Measurements from ENCODE around the gene ZYG11B. TPM values are rescaled to one million over a fixed set of nuclear protein-coding genes. Genes with fewer than 3 reads are reported as not detected.
"Not testable (repeated sequence)": the region's sequence is repeated elsewhere in the genome, so short reads cannot be mapped to it uniquely, and the experiment has no call there.

Gene ZYG11B
- total RNA-seq, 2 experiments from 2014 or later: 12.9 to 14.3 TPM

DNA sequence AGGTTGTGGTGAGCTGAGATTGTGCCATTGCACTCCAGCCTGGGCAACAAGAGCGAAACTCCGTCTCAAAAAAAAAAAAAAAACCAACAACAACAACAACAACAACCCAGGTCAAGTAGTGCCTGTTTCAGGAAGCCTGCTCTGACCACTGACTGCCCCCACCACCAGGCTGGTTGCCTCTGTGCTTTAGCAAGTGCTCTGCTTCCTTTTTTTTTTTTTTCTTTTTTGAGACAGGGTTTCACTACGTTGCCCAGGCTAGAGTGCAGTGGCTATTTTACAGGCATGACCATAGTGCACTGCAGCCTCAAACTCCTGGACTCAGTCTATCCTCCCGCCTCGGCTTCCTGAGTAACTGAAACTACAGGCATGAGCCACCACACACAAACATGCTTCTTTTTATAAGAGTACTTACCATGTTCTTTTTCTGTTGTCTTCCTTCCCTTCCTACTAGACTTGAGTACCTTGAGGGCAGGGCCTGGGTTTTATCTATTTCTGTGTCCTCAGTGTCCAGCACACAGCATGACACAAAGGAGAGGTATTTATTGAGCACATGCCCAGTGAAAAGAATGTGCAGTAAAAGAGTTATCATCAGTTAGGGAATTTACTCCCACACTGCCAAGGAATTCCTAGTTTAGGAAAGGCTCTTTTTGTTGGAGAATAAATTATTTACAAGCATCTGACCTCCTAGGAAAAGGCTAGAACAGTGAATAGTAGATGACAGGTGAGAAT lies 18.2 kb upstream of the ZYG11B start:
- intact Hi-C loops (cut with DNase I, micrococcal nuclease): loop anchor here in 1 of 2 experiments (10.0 kb wide), 2 partner anchors 117 to 487 kb away; partner anchors contain the start of gene CPT2
- no peak overlapping the region for H3K27ac Mint-ChIP-seq
- ATAC-seq (no peak), DNase-seq (no peak)
- no peaks in the 10 kb centered on the region for H3K36me3 Mint-ChIP-seq (ENCODE audit: low read depth)
- no peaks in the 10 kb centered on the region for H3K9me3 Mint-ChIP-seq (ENCODE audit: low read depth)
- no peak overlapping the region for H3K4me3 Mint-ChIP-seq
- H3K27me3 Mint-ChIP-seq: no peaks in the 10 kb centered on the region
- ChIA-PET CTCF (no interaction called here), POLR2A (no interaction called here)
- H3K4me1 Mint-ChIP-seq: peaks cover 7% of the 10 kb centered on the region

DNA sequence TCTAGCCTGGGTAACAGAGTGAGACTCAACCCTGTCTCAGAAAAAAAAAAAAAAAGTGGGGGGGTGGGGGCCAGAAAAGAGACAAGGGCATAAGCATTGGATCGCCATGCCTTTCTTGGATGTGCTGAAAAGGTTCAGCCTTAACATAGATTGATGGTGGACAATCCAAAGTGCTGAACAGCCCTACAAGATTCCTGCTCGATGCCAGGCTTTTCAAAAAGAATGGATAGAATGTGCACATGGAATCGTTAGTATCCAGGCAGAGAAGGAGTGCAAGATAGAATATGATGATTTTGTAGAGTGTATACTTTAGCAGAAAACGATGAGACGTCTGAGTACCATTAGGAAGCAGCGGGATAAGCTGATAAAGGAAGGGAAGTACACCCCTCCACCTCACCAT lies 17.2 kb upstream of the ZYG11B start:
- POLR2A ChIA-PET: no interaction called here
- Mint-ChIP-seq H3K27ac (no peak overlapping the region), H3K27me3 (no peaks in the 10 kb centered on the region), H3K4me3 (no peak overlapping the region), H3K36me3 (ENCODE audit: low read depth) (no peaks in the 10 kb centered on the region), H3K4me1 (no peaks in the 10 kb centered on the region), H3K9me3 (ENCODE audit: low read depth) (no peaks in the 10 kb centered on the region)
- no peak for ATAC-seq
- no peak for DNase-seq
- intact Hi-C loops (cut with DNase I, micrococcal nuclease): loop anchor here in 1 of 2 experiments (10.0 kb wide), 2 partner anchors 116 to 486 kb away; partner anchors contain the start of gene CPT2
- CTCF ChIA-PET: no interaction called here

DNA sequence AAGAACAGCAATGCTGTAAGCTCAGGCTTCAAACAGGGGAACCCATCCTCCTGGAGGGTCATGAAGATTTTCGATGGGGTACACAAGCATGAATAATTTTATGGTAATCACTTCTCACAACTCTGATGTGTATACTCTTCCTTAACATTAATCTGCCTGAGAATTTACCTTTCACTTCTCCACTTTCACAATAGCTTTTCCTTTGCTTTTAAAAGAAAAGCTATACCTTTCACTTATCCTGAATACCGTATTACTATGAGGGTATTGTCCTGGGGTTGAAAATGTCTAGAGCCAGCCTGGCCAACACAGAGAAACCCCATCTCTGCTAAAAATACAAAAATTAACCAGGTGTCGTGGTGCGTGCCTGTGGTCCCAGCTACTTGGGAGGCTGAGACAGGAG lies 12.7 kb upstream of the ZYG11B start:
- Mint-ChIP-seq H3K36me3 (ENCODE audit: low read depth) (no peaks in the 10 kb centered on the region), H3K4me1 (no peaks in the 10 kb centered on the region), H3K4me3 (no peak overlapping the region), H3K27ac (no peak overlapping the region), H3K27me3 (no peaks in the 10 kb centered on the region), H3K9me3 (ENCODE audit: low read depth) (no peaks in the 10 kb centered on the region)
- DNase-seq: no peak
- ChIA-PET CTCF (interaction anchor here (1.1 to 1.3 kb wide), 2 partner anchors 12 to 14 kb away, joined by 4 read pairs; no protein-coding TSS in a partner anchor), POLR2A (no interaction called here)
- intact Hi-C loops (cut with DNase I, micrococcal nuclease): no loop called here
- no peak for ATAC-seq

DNA sequence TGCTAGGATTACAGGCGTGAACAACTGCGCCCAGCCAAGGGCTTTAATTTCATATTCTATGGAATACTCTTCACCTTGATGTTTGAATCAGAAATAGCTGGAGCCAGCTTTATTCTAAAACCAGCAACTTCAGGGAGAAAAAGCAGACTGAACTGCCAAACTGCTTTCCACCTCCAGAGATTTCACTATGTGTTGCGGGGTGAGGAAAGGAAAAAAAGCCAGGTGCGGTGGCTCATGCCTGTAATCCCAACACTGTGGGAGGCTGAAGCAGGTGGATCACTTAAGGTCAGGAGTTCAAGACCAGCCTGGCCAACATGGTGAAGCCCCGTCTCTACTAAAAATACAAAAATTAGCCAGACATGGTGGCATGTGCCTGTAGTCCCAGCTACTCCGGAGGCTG lies 11.0 kb upstream of the ZYG11B start:
- H3K4me1 Mint-ChIP-seq; H3K36me3 Mint-ChIP-seq (ENCODE audit: low read depth); H3K27ac Mint-ChIP-seq; H3K4me3 Mint-ChIP-seq; H3K9me3 Mint-ChIP-seq (ENCODE audit: low read depth); DNase-seq; POLR2A ChIA-PET; H3K27me3 Mint-ChIP-seq; ATAC-seq; intact Hi-C loops (cut with DNase I, micrococcal nuclease): not testable (repeated sequence)
- CTCF ChIA-PET: interaction anchor here (0.6 to 2.4 kb wide), 2 partner anchors 10 to 20 kb away, joined by 3 to 7 read pairs; partner anchors contain the start of gene ZYG11B

DNA sequence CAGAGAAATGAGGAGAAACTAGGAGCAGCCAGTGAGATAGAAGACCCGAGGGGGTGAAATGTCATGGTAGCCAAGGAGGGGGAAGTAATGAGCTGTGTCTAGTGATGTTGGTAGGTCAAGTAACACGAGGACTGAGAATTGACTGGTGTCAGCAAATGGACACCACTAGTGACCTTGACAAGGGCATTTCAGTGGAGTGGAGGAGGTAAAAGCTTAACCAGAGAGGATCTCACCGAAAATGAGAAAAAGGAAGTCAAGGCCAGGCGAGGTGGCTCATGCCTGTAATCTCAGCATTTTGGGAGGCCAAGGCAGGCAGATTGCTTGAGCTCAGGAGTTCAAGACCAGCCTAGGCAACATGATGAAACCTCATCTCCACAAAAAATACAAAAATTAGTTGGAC lies 3.0 kb upstream of the ZYG11B start:
- Mint-ChIP-seq H3K4me1 (peaks cover 21% of the 10 kb centered on the region), H3K36me3 (ENCODE audit: low read depth) (no peaks in the 10 kb centered on the region), H3K27me3 (no peaks in the 10 kb centered on the region), H3K9me3 (ENCODE audit: low read depth) (no peaks in the 10 kb centered on the region), H3K27ac (no peak overlapping the region), H3K4me3 (no peak overlapping the region)
- DNase-seq (no peak), ATAC-seq (no peak)
- intact Hi-C loops (cut with DNase I, micrococcal nuclease): loop anchor here in 1 of 2 experiments (10.0 kb wide), 1 partner anchor 202 kb away; the partner anchor contains the start of genes ECHDC2 and SCP2
- ChIA-PET CTCF (interaction anchor here (1.1 to 1.2 kb wide), 2 partner anchors 10 to 56 kb away, joined by 3 read pairs; no protein-coding TSS in a partner anchor), POLR2A (interaction anchor here (0.5 kb wide), 1 partner anchor 12 kb away, joined by 6 read pairs; no protein-coding TSS in a partner anchor)

DNA sequence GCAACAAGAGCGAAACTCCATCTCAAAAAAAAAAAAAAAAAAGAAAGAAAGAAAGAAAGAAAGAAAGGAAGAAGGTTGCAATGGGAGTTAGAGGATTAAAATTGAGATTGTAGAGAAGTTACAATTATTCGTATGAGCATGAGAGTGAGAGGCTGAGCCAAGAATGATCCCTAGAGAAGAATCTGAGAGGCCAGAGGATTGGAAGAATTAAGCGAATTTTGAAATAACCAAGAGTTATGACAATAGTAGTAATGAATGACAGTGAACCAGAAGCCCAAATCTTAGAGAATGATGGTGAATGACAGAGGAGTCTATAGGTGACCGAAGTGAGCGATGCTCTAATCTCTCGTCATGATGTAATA lies 369 bp upstream of the ZYG11B start:
- intact Hi-C loops (cut with DNase I, micrococcal nuclease): loop anchor here (1.0 to 10.0 kb wide), 12 partner anchors 23 to 1220 kb away; partner anchors contain the start of genes CC2D1B (in 1 of the 2), COA7 (in 1 of the 2), ECHDC2 (in 1 of the 2) and LRP8 (in 1 of the 2)
- DNase-seq (no peak), ATAC-seq (no peak)
- H3K4me1 Mint-ChIP-seq: peaks cover 32% of the 10 kb centered on the region
- H3K27ac Mint-ChIP-seq: peak overlapping the region; percentile 85
- CTCF ChIA-PET: interaction anchor here (0.6 to 2.4 kb wide), 3 partner anchors 10 to 204 kb away, joined by 3 to 7 read pairs (median 4); no protein-coding TSS in a partner anchor
- peak overlapping the region; percentile 93 for H3K4me3 Mint-ChIP-seq
- H3K9me3 Mint-ChIP-seq (ENCODE audit: low read depth): no peaks in the 10 kb centered on the region
- POLR2A ChIA-PET: interaction anchor here (0.7 to 1.1 kb wide), 3 partner anchors 18 to 1744 kb away, joined by 3 to 5 read pairs (median 4); no protein-coding TSS in a partner anchor
- no peaks in the 10 kb centered on the region for H3K36me3 Mint-ChIP-seq (ENCODE audit: low read depth)
- H3K27me3 Mint-ChIP-seq: no peaks in the 10 kb centered on the region

DNA sequence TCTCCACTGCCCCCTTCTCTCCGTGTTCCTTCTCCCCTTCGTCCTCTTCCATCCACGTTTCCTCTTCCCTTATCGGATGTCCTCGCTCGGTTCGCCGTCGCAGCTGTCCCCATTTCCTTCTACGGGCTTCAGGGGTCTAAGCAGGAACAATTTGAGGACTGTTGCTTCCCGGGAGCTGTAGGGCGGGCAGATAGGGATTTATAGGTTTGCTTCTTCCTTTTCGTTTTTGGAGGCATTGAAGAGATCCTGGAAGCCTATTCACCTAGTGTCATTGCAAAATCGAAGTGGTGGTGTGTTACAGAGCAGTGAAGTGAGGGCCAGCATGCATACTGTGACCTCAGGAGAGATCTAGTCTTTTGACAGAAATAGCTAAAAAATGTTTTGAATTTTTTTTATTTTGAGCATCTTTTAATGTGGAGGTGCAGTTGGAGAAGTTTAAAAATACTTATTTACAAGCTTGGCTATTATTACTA lies 897 bp downstream of the ZYG11B start:
- H3K4me3 Mint-ChIP-seq: peak overlapping the region; percentile 93
- ChIA-PET CTCF (interaction anchor here (0.8 to 1.3 kb wide), 6 partner anchors 11 to 344 kb away, joined by 3 to 4 read pairs (median 4); partner anchors contain the start of genes ORC1 and PRPF38A), POLR2A (interaction anchor here (1.1 kb wide), 1 partner anchor 16 kb away, joined by 4 read pairs; no protein-coding TSS in a partner anchor)
- intact Hi-C loops (cut with DNase I, micrococcal nuclease): loop anchor here (2.0 to 10.0 kb wide), 2 partner anchors 198 to 848 kb away; partner anchors contain the start of genes ECHDC2 (in 1 of the 2), NRDC (in 1 of the 2) and SCP2 (in 1 of the 2)
- no peaks in the 10 kb centered on the region for H3K27me3 Mint-ChIP-seq
- DNase-seq (peak; percentile 18), ATAC-seq (no peak)
- no peaks in the 10 kb centered on the region for H3K9me3 Mint-ChIP-seq (ENCODE audit: low read depth)
- H3K4me1 Mint-ChIP-seq: peaks cover 32% of the 10 kb centered on the region
- H3K36me3 Mint-ChIP-seq (ENCODE audit: low read depth): peaks cover 2% of the 10 kb centered on the region
- H3K27ac Mint-ChIP-seq: peak overlapping the region; percentile 81

DNA sequence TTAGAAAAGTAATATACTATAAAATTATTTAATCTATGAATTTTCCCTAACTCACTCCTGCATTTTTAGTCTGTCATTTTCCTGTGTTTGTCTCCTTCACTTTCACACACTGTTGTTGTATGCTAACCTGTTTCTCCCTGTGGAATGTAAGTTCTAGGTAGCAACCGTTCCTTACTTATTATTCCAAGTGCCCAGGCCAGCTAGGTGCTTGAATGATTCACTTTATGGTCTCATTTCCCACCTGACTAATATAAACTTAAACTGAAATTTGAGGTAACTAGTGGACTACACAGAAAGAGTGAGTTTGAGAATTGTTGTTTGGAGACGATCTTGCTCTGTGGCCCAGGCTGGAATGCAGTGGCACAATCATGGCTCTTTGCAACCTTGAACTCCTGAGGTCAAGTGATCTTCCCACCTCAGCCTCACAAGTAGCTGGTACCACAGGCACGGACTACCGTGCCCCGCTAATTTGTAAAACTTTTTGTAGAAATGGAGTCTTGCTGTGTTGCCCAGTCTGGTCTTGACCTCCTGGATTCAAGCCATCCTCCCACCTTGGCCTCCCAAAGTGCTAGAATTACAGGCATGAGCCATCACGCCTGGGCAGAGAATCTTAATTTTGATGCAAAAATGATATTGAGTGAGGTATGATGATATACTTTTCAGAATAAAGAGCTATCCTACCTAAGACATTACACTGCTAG lies 1.9 kb downstream of the ZYG11B start:
- H3K4me1 Mint-ChIP-seq: peaks cover 32% of the 10 kb centered on the region
- H3K27ac Mint-ChIP-seq: no peak overlapping the region
- intact Hi-C loops (cut with DNase I, micrococcal nuclease): loop anchor here (2.0 to 10.0 kb wide), 2 partner anchors 197 to 849 kb away; partner anchors contain the start of genes ECHDC2 (in 1 of the 2), NRDC (in 1 of the 2) and SCP2 (in 1 of the 2)
- no peaks in the 10 kb centered on the region for H3K9me3 Mint-ChIP-seq (ENCODE audit: low read depth)
- no peak overlapping the region for H3K4me3 Mint-ChIP-seq
- ChIA-PET POLR2A (no interaction called here), CTCF (interaction anchor here (0.8 to 1.3 kb wide), 6 partner anchors 10 to 343 kb away, joined by 3 to 4 read pairs (median 4); partner anchors contain the start of genes ORC1 and PRPF38A)
- peaks cover 2% of the 10 kb centered on the region for H3K36me3 Mint-ChIP-seq (ENCODE audit: low read depth)
- no peak for DNase-seq
- ATAC-seq: no peak
- no peaks in the 10 kb centered on the region for H3K27me3 Mint-ChIP-seq

DNA sequence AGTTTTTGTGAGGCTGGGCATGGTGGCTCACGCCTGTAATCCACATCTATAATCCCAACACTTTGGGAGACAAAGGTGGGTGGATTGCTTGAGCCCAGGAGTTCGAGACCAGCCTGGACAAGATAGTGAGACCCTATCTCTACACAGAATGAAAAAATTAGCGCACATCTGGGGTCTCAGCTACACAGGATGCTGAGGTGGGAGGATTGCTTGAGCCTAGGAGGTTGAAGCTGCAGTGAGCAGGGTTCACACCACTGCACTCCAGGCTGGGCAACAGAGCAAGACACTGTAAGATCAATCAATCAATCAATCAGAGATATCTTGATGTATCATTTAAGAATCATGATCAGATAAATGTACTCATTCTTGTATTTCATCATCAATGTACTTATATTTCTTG lies 7.1 kb downstream of the ZYG11B start:
- Mint-ChIP-seq H3K4me1 (peaks cover 13% of the 10 kb centered on the region), H3K27me3 (no peaks in the 10 kb centered on the region), H3K4me3 (no peak overlapping the region), H3K27ac (no peak overlapping the region), H3K9me3 (ENCODE audit: low read depth) (no peaks in the 10 kb centered on the region), H3K36me3 (ENCODE audit: low read depth) (peaks cover 2% of the 10 kb centered on the region)
- DNase-seq (no peak), ATAC-seq (no peak)
- ChIA-PET POLR2A (interaction anchor here (0.6 kb wide), 1 partner anchor 42 kb away, joined by 3 read pairs; no protein-coding TSS in a partner anchor), CTCF (interaction anchor here (0.9 kb wide), 1 partner anchor 11 kb away, joined by 3 read pairs; no protein-coding TSS in a partner anchor)
- intact Hi-C loops (cut with DNase I, micrococcal nuclease): no loop called here

DNA sequence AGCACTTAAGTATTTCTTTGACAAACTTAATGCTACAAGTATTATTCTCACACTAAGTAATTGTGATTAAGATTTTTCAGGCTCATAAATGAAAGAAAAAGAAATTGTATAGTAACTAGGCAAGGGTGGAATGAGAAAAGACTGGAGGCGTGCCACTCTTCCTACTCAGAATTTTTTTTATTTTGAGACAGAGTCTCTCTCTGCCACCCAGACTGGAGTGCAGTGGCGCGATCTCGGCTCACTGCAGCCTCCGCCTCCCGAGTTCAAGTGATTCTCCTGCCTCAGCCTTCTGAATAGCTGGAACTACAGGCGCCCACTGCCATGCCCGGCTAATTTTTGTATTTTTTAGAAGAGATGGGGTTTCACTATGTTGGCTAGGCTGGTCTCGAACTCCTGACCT lies 9.1 kb downstream of the ZYG11B start:
- H3K27me3 Mint-ChIP-seq; ATAC-seq; intact Hi-C loops (cut with DNase I, micrococcal nuclease); DNase-seq; H3K36me3 Mint-ChIP-seq (ENCODE audit: low read depth); H3K27ac Mint-ChIP-seq; H3K4me3 Mint-ChIP-seq; H3K9me3 Mint-ChIP-seq (ENCODE audit: low read depth): not testable (repeated sequence)
- ChIA-PET POLR2A (interaction anchor here (0.6 kb wide), 2 partner anchors 367 to 435 kb away, joined by 3 to 5 read pairs; no protein-coding TSS in a partner anchor), CTCF (interaction anchor here (0.6 kb wide), 2 partner anchors 20 to 49 kb away, joined by 3 read pairs; no protein-coding TSS in a partner anchor)
- H3K4me1 Mint-ChIP-seq: peaks cover 11% of the 10 kb centered on the region

DNA sequence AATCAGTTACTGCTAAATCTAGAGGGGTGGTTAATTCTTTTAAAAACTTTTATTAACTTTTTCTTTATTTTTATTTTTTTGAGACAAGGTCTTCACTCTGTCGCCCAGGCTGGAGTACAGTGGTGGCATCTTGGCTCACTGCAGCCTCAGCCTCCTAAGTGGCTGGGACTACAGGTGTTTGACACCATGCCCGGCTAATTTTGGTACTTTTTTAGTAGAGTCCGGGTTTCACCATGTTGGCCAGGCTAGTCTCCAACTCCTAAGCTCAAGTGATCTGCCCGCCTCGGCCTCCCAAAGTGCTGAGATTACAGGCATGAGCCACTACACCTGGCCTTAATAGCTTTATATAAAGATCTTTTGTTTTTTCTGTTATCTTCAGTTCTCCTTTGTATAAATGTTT lies 11.9 kb downstream of the ZYG11B start:
- Mint-ChIP-seq H3K27ac (no peak overlapping the region), H3K36me3 (ENCODE audit: low read depth) (peaks cover 10% of the 10 kb centered on the region), H3K9me3 (ENCODE audit: low read depth) (peaks cover 2% of the 10 kb centered on the region), H3K27me3 (no peaks in the 10 kb centered on the region), H3K4me3 (no peak overlapping the region), H3K4me1 (peaks cover 16% of the 10 kb centered on the region)
- intact Hi-C loops (cut with DNase I, micrococcal nuclease): no loop called here
- ATAC-seq (no peak), DNase-seq (no peak)
- ChIA-PET CTCF (interaction anchor here (0.9 to 1.7 kb wide), 3 partner anchors 11 to 63 kb away, joined by 3 to 4 read pairs (median 3); no protein-coding TSS in a partner anchor), POLR2A (no interaction called here)

Data from activated CD4-positive, alpha-beta T cell treated with anti-CD3 and anti-CD28 coated beads for 36 hours (primary cell).